Measurements from ENCODE around the gene LRP1B.

Gene LRP1B

DNA sequence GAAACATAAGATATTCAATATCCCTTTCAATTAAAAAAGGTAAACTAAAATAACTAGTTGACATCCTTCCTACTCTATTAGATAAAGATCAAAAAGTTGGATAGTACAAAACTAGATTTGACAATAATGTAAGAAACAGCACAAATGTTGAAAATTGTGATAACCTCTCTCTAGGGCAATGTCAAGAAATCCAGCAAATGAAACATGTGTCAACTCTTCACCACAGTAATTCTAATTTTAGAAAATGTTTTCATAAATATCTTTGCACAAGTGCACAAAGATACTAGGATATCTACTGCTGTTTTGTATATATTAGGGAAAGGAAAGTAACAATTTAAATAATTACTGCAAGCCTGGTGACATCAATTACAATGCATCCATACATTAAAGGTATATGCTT lies 1220.1 kb downstream of the LRP1B start:
- no peaks in the 10 kb centered on the region for H3K9me3 ChIP-seq (ENCODE audit: insufficient read depth, low read depth, low read length)

DNA sequence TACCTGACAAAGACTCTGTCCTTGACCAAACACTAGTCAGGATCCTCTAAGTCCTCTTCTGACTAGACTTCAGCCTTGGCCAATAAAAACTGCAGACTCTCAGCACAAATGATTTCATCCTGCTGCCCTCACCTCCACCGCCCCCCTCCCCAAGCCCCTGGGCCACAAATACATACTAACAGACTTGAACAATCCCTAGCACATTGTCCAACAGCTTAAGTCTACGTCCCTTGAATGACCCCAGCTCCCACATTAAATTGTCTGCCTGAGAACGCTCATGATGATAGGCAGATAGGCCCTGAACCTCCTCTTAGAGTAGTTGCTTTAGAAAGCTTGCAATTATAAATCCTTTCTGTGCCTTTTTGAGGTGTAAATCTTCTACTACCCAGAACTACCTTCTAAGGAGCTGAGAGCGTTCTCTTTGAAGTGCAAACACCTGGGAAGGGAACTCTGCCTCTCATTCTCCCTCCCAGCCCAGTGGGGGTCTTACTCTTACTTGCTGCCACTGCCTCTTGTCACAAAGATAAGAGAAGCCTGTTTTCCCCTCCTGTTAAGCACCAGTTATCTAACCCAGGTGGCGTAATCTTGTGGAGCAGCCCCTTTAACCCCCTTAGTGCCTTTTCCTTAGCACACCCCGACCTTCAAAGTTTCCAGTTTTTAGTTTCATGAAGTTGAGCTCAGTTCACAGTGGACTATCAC lies 1225.6 kb downstream of the LRP1B start:
- Histone ChIP-seq H3K36me3 (ENCODE audit: insufficient read depth, low read length) (no peaks in the 10 kb centered on the region), H3K4me1 (ENCODE audit: insufficient read depth, low read length) (peaks cover 17% of the 10 kb centered on the region), H3K4me3 (ENCODE audit: low read length) (no peak overlapping the region), H3K27ac (ENCODE audit: low read depth, low read length) (no peak overlapping the region; the same call in 1 of the 2 replicates), H3K9me3 (ENCODE audit: insufficient read depth, low read depth, low read length) (no peaks in the 10 kb centered on the region), H3K27me3 (ENCODE audit: insufficient read depth, low read length) (peaks cover 19% of the 10 kb centered on the region), H3K9ac (ENCODE audit: low read depth, low read length) (no peak overlapping the region)
- WGBS = 15% methylated on average over 6 of the region's 6 CpGs

More for the DNA sequence above, 1220.1 kb downstream of the LRP1B start:
- peaks cover 16% of the 10 kb centered on the region for H3K27me3 ChIP-seq (ENCODE audit: insufficient read depth, low read length)
- no peak overlapping the region for H3K27ac ChIP-seq (ENCODE audit: low read depth, low read length)
- H3K36me3 ChIP-seq (ENCODE audit: insufficient read depth, low read length) = no peaks in the 10 kb centered on the region
- no peak overlapping the region for H3K9ac ChIP-seq (ENCODE audit: low read depth, low read length)
- peaks cover 5% of the 10 kb centered on the region for H3K4me1 ChIP-seq (ENCODE audit: insufficient read depth, low read length)
- no peak overlapping the region for H3K4me3 ChIP-seq (ENCODE audit: low read length)

DNA sequence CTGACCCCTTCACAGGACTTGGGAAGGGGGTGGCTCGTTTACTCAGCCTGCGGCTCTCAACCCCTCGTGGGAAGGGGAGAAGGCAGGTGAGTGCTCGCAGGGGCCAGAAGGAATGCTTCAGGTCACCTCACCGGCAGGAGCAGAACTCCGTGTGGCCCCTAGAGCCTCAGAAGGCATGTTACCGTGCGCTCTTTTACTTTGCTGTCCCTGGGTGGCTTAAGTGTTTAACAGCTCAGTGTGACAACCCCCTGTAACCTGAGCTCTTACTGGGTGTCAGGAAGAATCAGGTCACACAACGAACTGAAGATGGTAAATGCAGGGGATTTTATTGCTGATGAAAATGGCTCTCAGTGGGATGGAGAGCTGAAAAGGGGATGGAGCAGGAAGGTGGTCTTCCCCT lies 1235.4 kb downstream of the LRP1B start:
- Histone ChIP-seq H3K36me3 (ENCODE audit: insufficient read depth, low read length) (no peaks in the 10 kb centered on the region), H3K27ac (ENCODE audit: low read depth, low read length) (no peak overlapping the region; the same call in 1 of the 2 replicates), H3K4me3 (ENCODE audit: low read length) (peak overlapping the region; percentile 32), H3K9ac (ENCODE audit: low read depth, low read length) (no peak overlapping the region), H3K27me3 (ENCODE audit: insufficient read depth, low read length) (no peaks in the 10 kb centered on the region), H3K9me3 (ENCODE audit: insufficient read depth, low read depth, low read length) (no peaks in the 10 kb centered on the region), H3K4me1 (ENCODE audit: insufficient read depth, low read length) (peaks cover 21% of the 10 kb centered on the region)
- WGBS = 58% methylated on average over 9 of the region's 9 CpGs

DNA sequence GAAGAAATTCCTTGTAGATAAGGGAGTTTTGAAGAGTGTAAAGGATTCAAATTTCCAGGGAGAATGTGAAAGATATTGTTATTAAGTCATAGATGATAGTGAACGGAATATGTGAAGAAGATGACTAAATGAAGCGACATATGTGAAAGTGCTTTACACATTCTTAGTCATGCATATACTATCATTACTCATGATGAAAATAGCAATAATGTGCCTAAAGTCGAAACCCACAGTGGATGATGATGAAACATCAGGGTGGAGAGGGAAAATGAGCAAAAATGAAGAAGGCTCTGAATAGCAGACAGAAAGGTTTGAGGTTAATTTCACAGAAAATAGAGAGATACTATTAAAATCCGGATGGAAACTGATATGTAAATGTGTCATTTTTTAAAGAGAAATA lies 1237.1 kb downstream of the LRP1B start:
- H3K27ac ChIP-seq (ENCODE audit: low read depth, low read length) = no peak overlapping the region
- no peaks in the 10 kb centered on the region for H3K9me3 ChIP-seq (ENCODE audit: insufficient read depth, low read depth, low read length)
- H3K4me1 ChIP-seq (ENCODE audit: insufficient read depth, low read length) = peaks cover 21% of the 10 kb centered on the region
- H3K36me3 ChIP-seq (ENCODE audit: insufficient read depth, low read length) = no peaks in the 10 kb centered on the region
- no peak overlapping the region for H3K9ac ChIP-seq (ENCODE audit: low read depth, low read length)
- WGBS = 94% methylated on average over 4 of the region's 4 CpGs
- H3K27me3 ChIP-seq (ENCODE audit: insufficient read depth, low read length) = no peaks in the 10 kb centered on the region
- no peak overlapping the region for H3K4me3 ChIP-seq (ENCODE audit: low read length)

DNA sequence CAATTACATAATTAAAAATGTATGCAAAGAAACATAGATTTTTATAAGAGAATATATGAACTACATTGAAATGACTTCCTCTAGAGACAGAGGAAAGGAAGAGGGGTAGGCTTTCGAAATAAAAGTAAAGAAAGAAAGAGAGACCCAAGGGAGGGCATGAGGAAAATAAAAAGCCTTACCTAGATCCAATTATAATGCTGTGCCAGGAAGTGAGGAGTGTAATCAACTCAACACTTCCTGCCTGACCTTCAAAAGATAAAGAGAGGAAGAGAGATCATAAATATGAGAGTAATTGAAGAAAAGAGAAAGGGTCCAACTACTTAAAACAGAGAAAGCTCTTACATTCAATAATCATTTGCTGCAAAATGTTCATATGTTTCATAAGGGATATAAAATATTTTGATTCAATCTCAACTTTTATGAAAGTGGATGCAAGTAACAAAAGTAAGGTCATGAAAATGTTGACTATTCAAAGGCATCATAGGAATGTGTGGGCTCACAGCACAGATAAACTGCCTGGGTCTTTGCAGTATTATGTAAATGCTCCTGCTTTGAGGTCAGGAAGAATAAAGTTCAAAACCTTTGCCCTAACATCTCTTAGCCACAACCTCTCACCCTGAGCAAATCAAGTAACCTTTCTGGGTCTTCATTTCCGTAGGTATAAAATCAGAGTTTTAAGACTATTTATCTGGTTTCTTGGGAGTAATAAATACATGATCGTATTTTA lies 1237.7 kb downstream of the LRP1B start:
- H3K27ac ChIP-seq (ENCODE audit: low read depth, low read length) = no peak overlapping the region; the same call in 1 of the 2 replicates
- WGBS = 75% methylated on average over 2 of the region's 3 CpGs
- H3K9me3 ChIP-seq (ENCODE audit: insufficient read depth, low read depth, low read length) = no peaks in the 10 kb centered on the region
- H3K27me3 ChIP-seq (ENCODE audit: insufficient read depth, low read length) = no peaks in the 10 kb centered on the region
- H3K4me3 ChIP-seq (ENCODE audit: low read length) = no peak overlapping the region
- peaks cover 21% of the 10 kb centered on the region for H3K4me1 ChIP-seq (ENCODE audit: insufficient read depth, low read length)
- no peaks in the 10 kb centered on the region for H3K36me3 ChIP-seq (ENCODE audit: insufficient read depth, low read length)
- no peak overlapping the region for H3K9ac ChIP-seq (ENCODE audit: low read depth, low read length)

DNA sequence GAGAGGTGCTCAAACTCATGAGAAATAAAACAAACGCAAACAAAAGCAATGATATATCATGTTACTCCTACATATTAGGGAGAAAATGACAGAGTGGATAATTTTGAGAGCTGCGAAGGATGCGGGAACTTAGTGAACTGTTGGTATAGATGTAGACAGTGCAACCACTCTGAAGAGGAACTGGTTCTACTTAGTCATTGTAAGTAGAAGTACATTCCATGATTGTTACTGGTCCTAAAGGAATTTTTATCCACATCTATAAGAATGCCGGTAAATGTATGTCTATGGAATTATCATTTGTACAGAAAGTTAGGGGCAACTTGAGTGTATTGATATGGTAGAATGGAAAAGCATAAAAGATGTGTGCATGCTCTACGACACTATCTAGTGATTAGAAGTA lies 1238.4 kb downstream of the LRP1B start:
- Histone ChIP-seq H3K4me3 (ENCODE audit: low read length) (no peak overlapping the region), H3K27me3 (ENCODE audit: insufficient read depth, low read length) (no peaks in the 10 kb centered on the region), H3K36me3 (ENCODE audit: insufficient read depth, low read length) (no peaks in the 10 kb centered on the region), H3K9ac (ENCODE audit: low read depth, low read length) (no peak overlapping the region), H3K27ac (ENCODE audit: low read depth, low read length) (no peak overlapping the region), H3K4me1 (ENCODE audit: insufficient read depth, low read length) (peaks cover 21% of the 10 kb centered on the region), H3K9me3 (ENCODE audit: insufficient read depth, low read depth, low read length) (no peaks in the 10 kb centered on the region)
- WGBS = 97% methylated on average over 4 of the region's 5 CpGs

DNA sequence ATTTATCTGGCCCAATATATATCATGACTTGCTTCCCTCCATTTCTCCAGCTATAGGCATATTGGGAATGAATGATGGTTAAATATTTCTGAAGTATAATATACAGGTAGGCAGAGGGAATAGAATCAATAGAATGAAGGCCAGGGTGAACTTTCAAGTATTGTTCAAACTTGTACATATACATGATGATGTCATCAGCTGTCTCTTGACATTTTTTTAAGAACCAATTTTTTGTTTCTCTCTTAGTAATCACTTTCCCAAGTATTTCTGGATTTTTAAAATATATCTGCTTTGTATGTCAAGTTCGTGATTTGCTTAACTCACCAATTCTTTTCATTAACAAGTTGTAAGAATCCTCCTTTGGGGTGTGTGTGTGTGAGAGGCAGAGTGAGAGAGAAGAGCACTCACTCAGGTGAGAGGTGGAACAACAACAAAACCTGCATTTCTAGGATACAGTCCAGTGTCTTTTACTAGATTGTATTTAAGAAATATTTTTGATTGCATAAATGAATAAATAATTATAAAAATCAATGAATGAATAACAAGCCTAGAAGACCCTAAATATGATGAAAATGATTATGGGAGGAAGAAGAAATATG lies 1239.1 kb downstream of the LRP1B start:
- H3K9me3 ChIP-seq (ENCODE audit: insufficient read depth, low read depth, low read length) = no peaks in the 10 kb centered on the region
- no peak overlapping the region for H3K27ac ChIP-seq (ENCODE audit: low read depth, low read length)
- no CpG with 5 or more reads among the region's 1 CpG for WGBS
- no peak overlapping the region for H3K9ac ChIP-seq (ENCODE audit: low read depth, low read length)
- H3K4me1 ChIP-seq (ENCODE audit: insufficient read depth, low read length) = peaks cover 21% of the 10 kb centered on the region
- no peaks in the 10 kb centered on the region for H3K27me3 ChIP-seq (ENCODE audit: insufficient read depth, low read length)
- H3K36me3 ChIP-seq (ENCODE audit: insufficient read depth, low read length) = no peaks in the 10 kb centered on the region
- no peak overlapping the region for H3K4me3 ChIP-seq (ENCODE audit: low read length)

DNA sequence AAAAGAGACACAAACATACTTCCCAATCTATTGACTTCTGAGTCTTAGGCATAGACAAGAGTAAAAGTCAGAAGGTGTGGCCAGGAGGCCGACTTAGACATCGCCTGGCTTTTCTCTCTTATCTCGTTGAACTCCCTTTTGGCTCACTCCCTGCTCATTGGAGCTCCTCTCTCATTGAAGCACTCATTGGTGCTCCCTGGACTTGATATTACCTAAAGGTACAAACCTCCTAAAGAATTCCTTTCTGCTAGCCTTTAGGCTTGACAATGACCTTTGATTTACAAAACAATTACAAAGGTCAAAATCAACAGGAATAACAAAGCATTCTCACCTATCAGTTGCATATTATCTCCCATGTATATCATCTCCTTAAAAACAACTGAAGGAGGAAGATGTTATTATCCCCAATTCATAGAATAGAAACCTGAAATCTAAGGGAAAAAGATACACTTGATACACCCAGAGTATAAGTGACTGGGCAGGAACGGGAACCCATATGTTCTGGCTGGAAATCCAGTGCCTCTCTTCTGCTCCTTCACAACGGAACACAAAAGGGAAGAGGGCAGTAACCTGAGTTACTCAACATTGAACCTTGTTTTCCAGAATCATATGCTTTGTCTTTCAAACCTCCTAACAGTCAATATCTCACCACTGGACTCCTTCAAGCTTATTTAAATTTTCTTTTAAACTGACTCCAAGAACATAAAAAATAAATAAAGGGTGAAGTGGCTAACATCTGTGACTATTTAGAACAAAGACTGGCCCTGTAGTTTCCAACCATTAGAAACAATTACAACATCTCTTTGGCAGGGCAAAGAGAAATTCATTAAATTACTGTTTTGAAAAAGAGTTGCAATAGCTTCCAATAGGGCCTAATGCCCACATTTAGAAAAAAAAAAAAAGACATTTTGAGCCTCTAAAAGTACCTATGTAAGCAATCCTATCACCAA lies 1247.9 kb downstream of the LRP1B start:
- no peak overlapping the region for H3K4me3 ChIP-seq (ENCODE audit: low read length)
- H3K36me3 ChIP-seq (ENCODE audit: insufficient read depth, low read length) = no peaks in the 10 kb centered on the region
- peaks cover 18% of the 10 kb centered on the region; the same call in 1 of the 2 replicates for H3K4me1 ChIP-seq (ENCODE audit: insufficient read depth, low read length)
- H3K9me3 ChIP-seq (ENCODE audit: insufficient read depth, low read depth, low read length) = peaks cover 1% of the 10 kb centered on the region; the same call in 1 of the 2 replicates
- 82% methylated on average over 5 of the region's 5 CpGs for WGBS
- H3K27me3 ChIP-seq (ENCODE audit: insufficient read depth, low read length) = no peaks in the 10 kb centered on the region
- no peak overlapping the region for H3K9ac ChIP-seq (ENCODE audit: low read depth, low read length)
- H3K27ac ChIP-seq (ENCODE audit: low read depth, low read length) = peak overlapping the region; percentile 71; the same call in 1 of the 2 replicates

DNA sequence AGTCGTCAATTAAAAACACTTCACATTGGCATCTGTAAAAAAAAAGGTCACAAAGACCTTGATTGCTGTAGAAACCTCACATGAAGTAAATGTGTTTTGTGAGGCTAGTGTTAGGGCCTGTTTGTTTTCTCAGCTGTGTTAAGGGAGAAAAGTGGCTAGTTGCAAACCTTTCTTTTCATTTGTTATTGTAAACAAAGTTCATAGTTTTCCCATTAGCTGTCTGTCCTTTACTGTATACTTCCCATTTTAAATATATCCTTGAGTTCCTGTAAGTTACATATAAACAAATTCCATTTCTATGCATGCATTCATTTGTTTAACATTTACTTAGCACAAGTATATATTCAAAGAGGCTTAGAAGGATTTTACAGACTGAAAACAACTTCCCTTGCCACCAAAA lies 1250.2 kb downstream of the LRP1B start:
- no peak overlapping the region for H3K27ac ChIP-seq (ENCODE audit: low read depth, low read length)
- 80% methylated on average over 1 of the region's 1 CpG for WGBS
- peaks cover 18% of the 10 kb centered on the region; the same call in 1 of the 2 replicates for H3K4me1 ChIP-seq (ENCODE audit: insufficient read depth, low read length)
- no peak overlapping the region for H3K4me3 ChIP-seq (ENCODE audit: low read length)
- no peaks in the 10 kb centered on the region for H3K27me3 ChIP-seq (ENCODE audit: insufficient read depth, low read length)
- no peaks in the 10 kb centered on the region for H3K36me3 ChIP-seq (ENCODE audit: insufficient read depth, low read length)
- H3K9me3 ChIP-seq (ENCODE audit: insufficient read depth, low read depth, low read length) = peaks cover 24% of the 10 kb centered on the region
- no peak overlapping the region for H3K9ac ChIP-seq (ENCODE audit: low read depth, low read length)

DNA sequence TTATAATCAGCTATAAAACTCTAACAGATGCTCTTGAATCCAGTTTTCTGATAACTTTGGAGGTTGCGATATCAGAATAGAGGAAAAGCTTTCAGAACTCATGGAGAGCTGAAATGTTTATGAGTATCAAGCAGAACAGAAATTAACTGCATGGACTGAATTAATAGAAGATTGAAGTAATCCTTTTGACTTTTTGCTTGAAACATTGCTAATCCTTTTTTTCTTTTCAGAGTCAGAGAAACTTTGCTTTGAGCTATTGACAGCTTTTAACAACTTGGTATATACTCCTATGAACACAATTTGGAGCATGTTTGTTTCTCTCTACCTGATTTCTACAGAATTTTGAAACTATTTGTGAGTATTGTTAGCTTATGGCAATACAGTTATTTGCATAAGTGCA lies 1254.8 kb downstream of the LRP1B start:
- Histone ChIP-seq H3K9ac (ENCODE audit: low read depth, low read length) (no peak overlapping the region), H3K36me3 (ENCODE audit: insufficient read depth, low read length) (no peaks in the 10 kb centered on the region), H3K27ac (ENCODE audit: low read depth, low read length) (no peak overlapping the region), H3K4me1 (ENCODE audit: insufficient read depth, low read length) (peaks cover 4% of the 10 kb centered on the region; the same call in 1 of the 2 replicates), H3K9me3 (ENCODE audit: insufficient read depth, low read depth, low read length) (peaks cover 67% of the 10 kb centered on the region), H3K4me3 (ENCODE audit: low read length) (no peak overlapping the region), H3K27me3 (ENCODE audit: insufficient read depth, low read length) (no peaks in the 10 kb centered on the region)
- WGBS = 100% methylated on average over 1 of the region's 1 CpG

All from HUES64 (cell line).